Prostate gland (tissue), 2 donors: ENCODE data around the gene DNAH14.

ENCODE experiments used
- CTCF ChIP-seq, 4 experiments: fragments of 200-600 bp in 2 of 4; fragments of 450-650 bp in 2 of 4; sonication (generic) in 2 of 4; IDR thresholded peaks; 1 replicate in 3 of 4; 2 replicates in 1 of 4; pipeline ENCODE4 v1.5.1; 2016 to 2019; ENCODE audit warnings: antibody characterized with exemption in 4 of 4, mild to moderate bottlenecking in 2 of 4, moderate library complexity in 2 of 4
- POLR2A ChIP-seq: fragments of 450-650 bp; IDR thresholded peaks from one replicate; pipeline ENCODE4 v1.6.1; 2016; ENCODE audit warnings: antibody characterized with exemption, mild to moderate bottlenecking

GRCh38 chr1:225063722-225064121, 134.2 kb downstream of the DNAH14 start:
- TF ChIP-seq POLR2A = no peak
- TF ChIP-seq CTCF (IDR thresholded peaks at IDR 0.05) = no peak
